Neural cell (in vitro differentiated cells): ENCODE measurements around the gene HDC. TPM values are rescaled to one million over a fixed set of nuclear protein-coding genes. Genes with fewer than 3 reads are reported as not detected.

Experiments used
- H2AFZ ChIP-seq: fragments of 200-600, 300-800 bp; sonication (generic), shearing (Covaris generic); 2 replicates; pipeline ENCODE4 v1.6.0; 2014; ENCODE audit warnings: low read depth, mild to moderate bottlenecking, antibody characterized with exemption, low read length, moderate library complexity
- H3F3A ChIP-seq: fragments of 200-600 bp; shearing (Covaris generic); 2 replicates; pipeline ENCODE4 v1.6.1; 2016; ENCODE audit warnings: mild to moderate bottlenecking, moderate library complexity, mixed read lengths, antibody characterized with exemption, low read length; ENCODE audit not compliant: insufficient read depth, poor library complexity, severe bottlenecking
- H3K27ac ChIP-seq: fragments of 200-600, 300-800 bp; sonication (generic), shearing (Covaris generic); 2 replicates; pipeline ENCODE4 v1.5.1; 2014; ENCODE audit warnings: mild to moderate bottlenecking, low read length, moderate library complexity
- H3K27me3 ChIP-seq: fragments of 300-800, 200-600 bp; sonication (generic), shearing (Covaris generic); 2 replicates; pipeline ENCODE4 v1.6.0; 2014; ENCODE audit warnings: mild to moderate bottlenecking, low read depth, low read length, moderate library complexity; ENCODE audit not compliant: insufficient read depth
- H3K36me3 ChIP-seq: fragments of 300-800, 200-600 bp; sonication (generic), shearing (Covaris generic); 2 replicates; pipeline ENCODE4 v1.5.1; 2014; ENCODE audit warnings: mild to moderate bottlenecking, antibody characterized with exemption, low read length, moderate library complexity; ENCODE audit not compliant: insufficient read depth
- H3K4me2 ChIP-seq: fragments of 300-800, 200-600 bp; sonication (generic), shearing (Covaris generic); 2 replicates; pipeline ENCODE4 v1.6.0; 2014; ENCODE audit warnings: mild to moderate bottlenecking, low read length
- H3K4me3 ChIP-seq: fragments of 300-800, 200-600 bp; sonication (generic), shearing (Covaris generic); 2 replicates; pipeline ENCODE4 v1.5.1; 2014; ENCODE audit warnings: mild to moderate bottlenecking, low read length, moderate library complexity
- H3K79me2 ChIP-seq: fragments of 200-600 bp; shearing (Covaris generic); replicated peaks from 2 replicates; pipeline ENCODE4 v1.6.0; 2014; ENCODE audit warnings: mild to moderate bottlenecking, low read length, moderate library complexity; ENCODE audit not compliant: insufficient read depth
- H3K9ac ChIP-seq: fragments of 300-800, 200-600 bp; sonication (generic), shearing (Covaris generic); 2 replicates; pipeline ENCODE4 v1.6.1; 2016; ENCODE audit warnings: mild to moderate bottlenecking, low read length, mixed read lengths
- H3K9me2 ChIP-seq: fragments of 200-600 bp; shearing (Covaris generic); 2 replicates; pipeline ENCODE4 v1.6.1; 2016; ENCODE audit warnings: mild to moderate bottlenecking, low read length, mixed read lengths; ENCODE audit not compliant: insufficient read depth
- H3K9me3 ChIP-seq: fragments of 200-600, 300-800 bp; sonication (generic), shearing (Covaris generic); 2 replicates; pipeline ENCODE4 v1.6.1; 2016; ENCODE audit warnings: mild to moderate bottlenecking, mixed run types, low read length, moderate library complexity, mixed read lengths
- H4K20me1 ChIP-seq: fragments of 200-600 bp; shearing (Covaris generic); 2 replicates; pipeline ENCODE4 v1.6.1; 2016; ENCODE audit warnings: mild to moderate bottlenecking, mixed run types; ENCODE audit not compliant: insufficient read depth
- EP300 ChIP-seq: fragments of 450-650 bp; conservative IDR thresholded peaks from 2 replicates; pipeline ENCODE4 v1.6.1; 2014; ENCODE audit warnings: antibody characterized with exemption, mild to moderate bottlenecking, moderate library complexity; ENCODE audit not compliant: poor library complexity, severe bottlenecking
- EZH2 ChIP-seq: fragments of 200-600, 300-800 bp; shearing (Covaris generic), sonication (generic); IDR thresholded peaks from 2 replicates; pipeline ENCODE4 v1.6.1; 2014; ENCODE audit warnings: antibody characterized with exemption, low read length, borderline replicate concordance, mild to moderate bottlenecking; ENCODE audit not compliant: insufficient read depth, poor library complexity, severe bottlenecking
- MXI1 ChIP-seq: fragments of 450-650 bp; conservative IDR thresholded peaks from 2 replicates; pipeline ENCODE4 v1.6.1; 2014; ENCODE audit warnings: antibody characterized with exemption, mild to moderate bottlenecking; ENCODE audit not compliant: poor library complexity, severe bottlenecking
- POLR2AphosphoS5 ChIP-seq: IDR thresholded peaks from 2 replicates; pipeline ENCODE4 v1.6.1; 2012
- RAD21 ChIP-seq: fragments of 450-650 bp; conservative IDR thresholded peaks from 2 replicates; pipeline ENCODE4 v1.6.1; 2014; ENCODE audit warnings: antibody characterized with exemption, mild to moderate bottlenecking, moderate library complexity
- SMC3 ChIP-seq: fragments of 450-650 bp; conservative IDR thresholded peaks from 2 replicates; pipeline ENCODE4 v1.6.1; 2014; ENCODE audit warnings: antibody characterized with exemption, mild to moderate bottlenecking, moderate library complexity; ENCODE audit not compliant: poor library complexity
- TAF1 ChIP-seq: IDR thresholded peaks from 2 replicates; pipeline ENCODE4 v1.6.1; 2012; ENCODE audit warnings: low read depth
- polyA plus RNA-seq: library from polyadenylated mRNA; depleted of rRNA; stranded (reverse); fragments of >200 nt; gene quantifications from 2 replicates; pipeline ENCODE4 v1.2.3, GENCODE V29; 2014
- TF ChIP-seq, protein P1 (sequence below): fragments of 450-650 bp; IDR thresholded peaks from 2 replicates; pipeline ENCODE4 v1.5.1; 2014; ENCODE audit warnings: antibody characterized with exemption, mild to moderate bottlenecking, moderate library complexity; ENCODE audit not compliant: poor library complexity, severe bottlenecking
- TF ChIP-seq, protein P2 (sequence below): IDR thresholded peaks from 2 replicates; pipeline ENCODE4 v1.6.1; 2012; ENCODE audit warnings: borderline replicate concordance

The HDC gene
- polyA plus RNA-seq, 1 donor from 2014 or later = 4.5 TPM

DNA sequence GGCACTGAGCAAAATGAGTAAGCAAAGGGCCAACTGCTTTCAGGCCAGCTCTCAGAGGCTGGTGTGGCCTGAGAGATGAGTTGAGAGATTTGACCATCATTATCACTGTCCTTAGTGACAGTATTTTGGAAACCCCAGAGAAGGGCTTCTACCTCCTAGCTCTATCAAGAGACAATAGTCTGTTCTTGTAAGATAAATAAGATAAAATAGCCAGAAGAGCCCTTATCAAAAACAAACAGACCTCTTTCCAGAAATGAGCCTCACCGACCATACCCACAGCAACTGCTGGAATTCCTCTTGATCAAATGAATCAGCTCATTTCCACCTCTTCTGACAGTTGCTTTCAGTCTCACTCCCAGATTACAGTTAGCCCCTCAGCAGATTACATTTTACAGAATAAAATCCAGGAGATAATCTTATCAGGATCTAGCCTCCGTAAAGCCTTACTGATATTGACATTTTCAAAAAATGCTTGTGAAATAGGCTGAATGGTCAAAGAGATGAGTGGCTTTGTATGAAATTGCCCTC lies 4.5 kb downstream of the HDC start:
- Histone ChIP-seq H3K27me3 (no peaks in the 10 kb centered on the region), H3K4me3 (no peak overlapping the region), H3K36me3 (no peaks in the 10 kb centered on the region), H4K20me1 (no peaks in the 10 kb centered on the region), H3K9me2 (no peaks in the 10 kb centered on the region), H3K9ac (no peak overlapping the region), H3K4me2 (no peak overlapping the region), H3K9me3 (no peaks in the 10 kb centered on the region), H3K79me2 (no peaks in the 10 kb centered on the region), H3F3A (no peaks in the 10 kb centered on the region), H2AFZ (no peak overlapping the region), H3K27ac (no peak overlapping the region)
- TF ChIP-seq EP300 = no peak
- no peak for TF ChIP-seq SMC3
- no peak for TF ChIP-seq RAD21
- no peak for TF ChIP-seq EZH2
- TF ChIP-seq, protein P1, sequence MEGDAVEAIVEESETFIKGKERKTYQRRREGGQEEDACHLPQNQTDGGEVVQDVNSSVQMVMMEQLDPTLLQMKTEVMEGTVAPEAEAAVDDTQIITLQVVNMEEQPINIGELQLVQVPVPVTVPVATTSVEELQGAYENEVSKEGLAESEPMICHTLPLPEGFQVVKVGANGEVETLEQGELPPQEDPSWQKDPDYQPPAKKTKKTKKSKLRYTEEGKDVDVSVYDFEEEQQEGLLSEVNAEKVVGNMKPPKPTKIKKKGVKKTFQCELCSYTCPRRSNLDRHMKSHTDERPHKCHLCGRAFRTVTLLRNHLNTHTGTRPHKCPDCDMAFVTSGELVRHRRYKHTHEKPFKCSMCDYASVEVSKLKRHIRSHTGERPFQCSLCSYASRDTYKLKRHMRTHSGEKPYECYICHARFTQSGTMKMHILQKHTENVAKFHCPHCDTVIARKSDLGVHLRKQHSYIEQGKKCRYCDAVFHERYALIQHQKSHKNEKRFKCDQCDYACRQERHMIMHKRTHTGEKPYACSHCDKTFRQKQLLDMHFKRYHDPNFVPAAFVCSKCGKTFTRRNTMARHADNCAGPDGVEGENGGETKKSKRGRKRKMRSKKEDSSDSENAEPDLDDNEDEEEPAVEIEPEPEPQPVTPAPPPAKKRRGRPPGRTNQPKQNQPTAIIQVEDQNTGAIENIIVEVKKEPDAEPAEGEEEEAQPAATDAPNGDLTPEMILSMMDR = no peak
- TF ChIP-seq MXI1 = no peak
- TF ChIP-seq TAF1 = no peak
- TF ChIP-seq, protein P2, sequence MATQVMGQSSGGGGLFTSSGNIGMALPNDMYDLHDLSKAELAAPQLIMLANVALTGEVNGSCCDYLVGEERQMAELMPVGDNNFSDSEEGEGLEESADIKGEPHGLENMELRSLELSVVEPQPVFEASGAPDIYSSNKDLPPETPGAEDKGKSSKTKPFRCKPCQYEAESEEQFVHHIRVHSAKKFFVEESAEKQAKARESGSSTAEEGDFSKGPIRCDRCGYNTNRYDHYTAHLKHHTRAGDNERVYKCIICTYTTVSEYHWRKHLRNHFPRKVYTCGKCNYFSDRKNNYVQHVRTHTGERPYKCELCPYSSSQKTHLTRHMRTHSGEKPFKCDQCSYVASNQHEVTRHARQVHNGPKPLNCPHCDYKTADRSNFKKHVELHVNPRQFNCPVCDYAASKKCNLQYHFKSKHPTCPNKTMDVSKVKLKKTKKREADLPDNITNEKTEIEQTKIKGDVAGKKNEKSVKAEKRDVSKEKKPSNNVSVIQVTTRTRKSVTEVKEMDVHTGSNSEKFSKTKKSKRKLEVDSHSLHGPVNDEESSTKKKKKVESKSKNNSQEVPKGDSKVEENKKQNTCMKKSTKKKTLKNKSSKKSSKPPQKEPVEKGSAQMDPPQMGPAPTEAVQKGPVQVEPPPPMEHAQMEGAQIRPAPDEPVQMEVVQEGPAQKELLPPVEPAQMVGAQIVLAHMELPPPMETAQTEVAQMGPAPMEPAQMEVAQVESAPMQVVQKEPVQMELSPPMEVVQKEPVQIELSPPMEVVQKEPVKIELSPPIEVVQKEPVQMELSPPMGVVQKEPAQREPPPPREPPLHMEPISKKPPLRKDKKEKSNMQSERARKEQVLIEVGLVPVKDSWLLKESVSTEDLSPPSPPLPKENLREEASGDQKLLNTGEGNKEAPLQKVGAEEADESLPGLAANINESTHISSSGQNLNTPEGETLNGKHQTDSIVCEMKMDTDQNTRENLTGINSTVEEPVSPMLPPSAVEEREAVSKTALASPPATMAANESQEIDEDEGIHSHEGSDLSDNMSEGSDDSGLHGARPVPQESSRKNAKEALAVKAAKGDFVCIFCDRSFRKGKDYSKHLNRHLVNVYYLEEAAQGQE = no peak
- TF ChIP-seq POLR2AphosphoS5 = no peak

DNA sequence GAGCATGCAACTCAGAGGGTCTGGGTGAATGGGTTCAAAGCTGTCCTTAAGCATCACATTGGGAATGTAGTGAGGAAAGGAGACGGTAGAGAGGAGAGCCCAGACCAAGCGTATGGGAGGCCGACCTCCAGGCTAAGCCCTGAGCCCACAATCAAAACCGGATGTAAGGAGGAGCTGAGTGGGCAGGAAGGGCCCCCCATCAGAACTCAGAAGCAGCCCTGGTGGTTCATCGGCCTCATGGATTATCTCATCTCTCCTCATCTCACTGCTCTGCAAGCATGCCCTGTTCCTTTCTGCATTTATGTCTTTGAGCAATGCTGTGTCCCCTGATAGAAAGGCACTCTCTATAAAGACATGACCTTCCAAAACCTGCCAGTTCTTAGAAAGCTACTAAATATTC lies 6.2 kb downstream of the HDC start:
- Histone ChIP-seq H3K36me3 (no peaks in the 10 kb centered on the region), H4K20me1 (no peaks in the 10 kb centered on the region), H3K4me3 (no peak overlapping the region), H3K79me2 (no peaks in the 10 kb centered on the region), H3K9me2 (no peaks in the 10 kb centered on the region), H2AFZ (no peak overlapping the region), H3F3A (no peaks in the 10 kb centered on the region), H3K27me3 (no peaks in the 10 kb centered on the region), H3K9ac (no peak overlapping the region), H3K4me2 (no peak overlapping the region), H3K27ac (no peak overlapping the region), H3K9me3 (no peaks in the 10 kb centered on the region)
- TF ChIP-seq SMC3 (no peak), MXI1 (no peak), EP300 (no peak), EZH2 (no peak), POLR2AphosphoS5 (no peak), RAD21 (no peak), TAF1 (no peak)
- TF ChIP-seq, protein P1 = no peak
- TF ChIP-seq, protein P2 = no peak
